ENCODE data around the gene SLC9A7. TPM values are rescaled to one million over a fixed set of nuclear protein-coding genes. Genes with fewer than 3 reads are reported as not detected.

SLC9A7 gene
- total RNA-seq: 21.2 and 38.0 TPM in 2 replicates

DNA sequence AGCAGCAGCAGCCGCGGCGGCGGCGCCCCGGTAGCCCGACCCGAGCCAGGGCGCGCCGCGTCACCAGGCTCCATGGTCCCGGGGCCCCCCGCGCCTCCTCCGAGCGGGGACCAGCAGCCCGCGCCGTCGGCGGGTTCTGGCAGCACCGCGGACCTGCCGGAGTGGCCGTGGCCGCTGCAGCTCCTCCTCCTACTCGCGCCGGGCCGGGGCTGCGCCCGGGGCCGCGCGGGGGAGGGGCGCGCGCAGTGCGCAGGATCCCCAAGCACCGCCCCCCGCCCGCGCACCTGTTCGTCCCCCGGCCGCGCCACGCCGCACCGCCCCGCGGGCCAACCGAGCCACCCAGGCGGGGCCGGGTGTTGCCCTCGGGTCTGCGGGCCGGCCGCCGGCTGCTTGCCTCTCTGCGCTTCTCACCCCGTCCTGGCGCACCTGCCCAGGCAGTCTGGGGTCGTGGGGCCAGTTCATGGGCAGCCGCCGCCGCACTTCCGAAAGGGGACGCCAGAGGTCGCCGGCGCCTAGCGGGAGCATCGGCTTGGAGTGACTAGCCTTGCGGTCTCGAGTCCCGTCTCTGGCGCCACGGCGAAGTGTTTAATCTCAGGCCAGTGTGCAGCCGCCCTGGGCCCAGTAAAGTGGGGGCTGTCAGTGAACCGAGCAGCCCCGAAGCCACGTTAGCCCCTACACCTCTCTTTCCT, at the start of gene SLC9A7:
Gene SLC9A7, minus strand, starts transcription at position 163 of the 689 bp plus-strand sequence. Its CDS starts 89 bp downstream, at position 74.

DNA sequence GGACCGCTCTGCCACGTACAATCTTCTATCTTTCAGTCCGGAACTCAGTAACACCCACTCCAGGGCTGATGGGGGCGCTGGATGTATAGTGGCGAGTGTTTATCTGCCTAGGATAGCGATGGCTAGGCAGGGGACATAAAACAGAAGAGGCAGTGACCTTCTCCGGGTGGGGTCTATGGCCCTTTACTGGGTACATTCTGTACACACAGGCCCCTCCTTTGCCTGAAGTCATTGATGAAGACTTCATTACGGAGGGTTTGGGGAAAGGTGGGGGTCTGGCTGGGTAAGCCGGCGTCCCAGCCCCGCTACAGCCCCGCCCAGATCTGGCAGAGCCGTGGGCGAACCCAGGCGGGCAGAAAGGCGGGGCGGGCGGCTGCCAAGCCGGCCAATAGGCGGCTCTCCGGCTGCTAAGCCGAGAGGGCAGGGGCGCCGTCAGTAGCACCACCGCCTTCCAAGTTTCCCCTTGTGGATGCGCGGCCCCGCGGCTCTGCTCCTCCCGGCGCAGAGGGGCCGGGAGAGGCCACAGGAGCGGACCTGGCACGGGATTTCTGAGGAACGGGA, 185.5 kb downstream of the SLC9A7 start, which contains the start of gene CHST7:
Gene CHST7, plus strand, starts transcription at position 435 of the 561 bp plus-strand sequence. CDS start 167 bp downstream, outside the sequence.

Other genes starting within 250 kb of the SLC9A7 start
- gene ZNF674, start 213.7 kb downstream of the SLC9A7 start, total RNA-seq: 4.1 and 5.6 TPM in 2 replicates
- 7.2 and 9.1 TPM in 2 replicates for gene CHST7, start 185.4 kb downstream of the SLC9A7 start, total RNA-seq
- 12.1 and 12.8 TPM in 2 replicates for gene RP2, start 77.9 kb upstream of the SLC9A7 start, total RNA-seq
- 2.8 and 3.9 TPM in 2 replicates for gene JADE3, start 153.3 kb upstream of the SLC9A7 start, total RNA-seq

Measured in bronchial smooth muscle cell (primary cell).